HG02610 (cell line): ENCODE data around the gene ACIN1.

Source experiments
- ATAC-seq: cut with Tn5 transposase; IDR thresholded peaks from one replicate; pipeline ENCODE4 v1.9.1; 2021; ENCODE audit warnings: mild to moderate bottlenecking, moderate library complexity; ENCODE audit not compliant: unreplicated experiment

ACIN1 gene

GRCh38 chr14:23045419-23046357 lies 49.2 kb downstream of the ACIN1 start:
- no peak for ATAC-seq

GRCh38 chr14:23044840-23045239 lies 50.1 kb downstream of the ACIN1 start:
- no peak for ATAC-seq

GRCh38 chr14:23043754-23044153 lies 51.2 kb downstream of the ACIN1 start:
- no peak for ATAC-seq

- no peak for ATAC-seq
These were observed 51.8 kb downstream of the ACIN1 start for GRCh38 chr14:23043145-23043544.

- no peak for ATAC-seq
These were observed 52.6 kb downstream of the ACIN1 start, which contains the start of gene PSMB11 for GRCh38 chr14:23042162-23042965. Gene PSMB11 (plus strand): TSS chr14:23042212. CDS start chr14:23042226, 14 bp downstream.

- no peak for ATAC-seq
These were observed 53.2 kb downstream of the ACIN1 start for GRCh38 chr14:23041729-23042128.

- ATAC-seq, result no peak
These were observed 54.8 kb downstream of the ACIN1 start for GRCh38 chr14:23040100-23040499.

GRCh38 chr14:23035303-23036144 lies 59.4 kb downstream of the ACIN1 start:
- ATAC-seq, result no peak

- ATAC-seq, result peak; percentile 89
These were observed 60.2 kb downstream of the ACIN1 start, which contains the start of gene PSMB5 for GRCh38 chr14:23034498-23035302. Gene PSMB5 (minus strand): TSS chr14:23034900. CDS start chr14:23034881, 19 bp downstream.

- peak; percentile 6 for ATAC-seq
These were observed 61.0 kb downstream of the ACIN1 start for GRCh38 chr14:23033801-23034497.

- ATAC-seq, result no peak
These were observed 61.6 kb downstream of the ACIN1 start for GRCh38 chr14:23033251-23033727.

GRCh38 chr14:23030936-23031335 lies 64.0 kb downstream of the ACIN1 start:
- ATAC-seq, result no peak

- ATAC-seq, result no peak
These were observed 66.1 kb downstream of the ACIN1 start for GRCh38 chr14:23028799-23029198.

- ATAC-seq, result no peak
These were observed 69.7 kb downstream of the ACIN1 start for GRCh38 chr14:23025151-23025814.

- ATAC-seq, result no peak
These were observed 70.3 kb downstream of the ACIN1 start for GRCh38 chr14:23024612-23025075.

- ATAC-seq, result no peak
These were observed 71.2 kb downstream of the ACIN1 start for GRCh38 chr14:23023795-23024152.

- no peak for ATAC-seq
These were observed 71.7 kb downstream of the ACIN1 start for GRCh38 chr14:23023022-23023794.
